PC-3 (cell line): ENCODE data around the gene FUS. TPM values are rescaled to one million over a fixed set of nuclear protein-coding genes. Genes with fewer than 3 reads are reported as not detected.

Source experiments
- ATAC-seq: fragments of 200-7000 bp; cut with Tn5 transposase; 2 replicates; pipeline ENCODE4 v1.9.1; 2020; ENCODE audit warnings: mild to moderate bottlenecking, moderate library complexity
- BruUV-seq: library from RNA; stranded (reverse); fragments of 400-500 nt; replicated peaks from 2 replicates; lab custom pipeline; 2021; lab: Mats Ljungman, UMichigan
- CTCF ChIA-PET: fragments of 300-600 bp; sonication (Branson Sonifier 250); formaldehyde crosslinking; loops from one replicate; lab custom pipeline; 2022; ENCODE audit warnings: antibody characterized with exemption; lab: Charles Lee
- POLR2A ChIA-PET: fragments of 300-600 bp; sonication (Branson Sonifier 250); formaldehyde crosslinking; loops from one replicate; lab custom pipeline; 2022; ENCODE audit warnings: antibody characterized with exemption; ENCODE audit not compliant: unreplicated experiment; lab: Charles Lee
- DNase-seq: peaks from one replicate; pipeline ENCODE4 v3.0.0-alpha.2; 2015
- H2AFZ ChIP-seq: fragments of 300-600 bp; sonication (generic); 2 replicates; pipeline ENCODE4 v1.6.0; 2016; ENCODE audit warnings: antibody characterized with exemption, low read length
- H3F3A ChIP-seq: fragments of 300-600 bp; sonication (generic); one replicate; pipeline ENCODE4 v1.6.0; 2017; ENCODE audit warnings: antibody characterized with exemption, low read length, control low read depth, mild to moderate bottlenecking; ENCODE audit not compliant: unreplicated experiment
- H3K27ac ChIP-seq: fragments of 300-600 bp; sonication (generic); 2 replicates; pipeline ENCODE4 v1.5.1; 2016; ENCODE audit warnings: mild to moderate bottlenecking, low read length
- H3K27me3 ChIP-seq: fragments of 300-600 bp; sonication (generic); 2 replicates; pipeline ENCODE4 v1.6.1; 2016; ENCODE audit warnings: low read length, mixed read lengths
- H3K36me3 ChIP-seq: fragments of 300-600 bp; sonication (generic); 2 replicates; pipeline ENCODE4 v1.6.1; 2016; ENCODE audit warnings: low read depth, mixed run types, low read length, mixed read lengths
- H3K4me1 ChIP-seq: fragments of 300-600 bp; sonication (generic); 2 replicates; pipeline ENCODE4 v1.5.1; 2016; ENCODE audit warnings: low read length; ENCODE audit not compliant: insufficient read depth
- H3K4me2 ChIP-seq: fragments of 300-600 bp; sonication (generic); 2 replicates; pipeline ENCODE4 v1.6.0; 2016; ENCODE audit warnings: low read length
- H3K4me3 ChIP-seq: fragments of 300-600 bp; sonication (generic); 2 replicates; pipeline ENCODE4 v1.5.1; 2016; ENCODE audit warnings: mild to moderate bottlenecking, low read length, mixed read lengths
- H3K79me2 ChIP-seq: fragments of 300-600 bp; sonication (generic); 2 replicates; pipeline ENCODE4 v1.6.1; 2017; ENCODE audit warnings: low read length, mixed read lengths
- H3K9ac ChIP-seq: fragments of 300-600 bp; sonication (generic); 2 replicates; pipeline ENCODE4 v1.6.0; 2016; ENCODE audit warnings: mild to moderate bottlenecking, low read length
- H3K9me2 ChIP-seq: fragments of 300-600 bp; sonication (generic); replicated peaks from 2 replicates; pipeline ENCODE4 v1.6.1; 2016; ENCODE audit warnings: mixed run types, low read length, mixed read lengths
- H3K9me3 ChIP-seq: fragments of 300-600 bp; sonication (generic); 2 replicates; pipeline ENCODE4 v1.6.1; 2016; ENCODE audit warnings: low read length, mixed read lengths
- H4K20me1 ChIP-seq: fragments of 300-600 bp; sonication (generic); 2 replicates; pipeline ENCODE4 v1.6.1; 2016; ENCODE audit warnings: low read length, mixed read lengths
- CTCF ChIP-seq: fragments of 300-600 bp; sonication (generic); conservative IDR thresholded peaks from 2 replicates; pipeline ENCODE4 v1.5.1; 2017; ENCODE audit warnings: antibody characterized with exemption, low read depth, mild to moderate bottlenecking, low read length
- EZH2 ChIP-seq: fragments of 300-600 bp; sonication (generic); IDR thresholded peaks from one replicate; pipeline ENCODE4 v1.6.1; 2017; ENCODE audit warnings: antibody characterized with exemption, mild to moderate bottlenecking, low read length; ENCODE audit not compliant: unreplicated experiment
- EZH2phosphoT487 ChIP-seq: fragments of 300-600 bp; sonication (generic); IDR thresholded peaks from 2 replicates; pipeline ENCODE4 v1.6.1; 2018; ENCODE audit warnings: mild to moderate bottlenecking, antibody characterized with exemption, low read length, borderline replicate concordance
- intact Hi-C: fragments of 100-400 bp; cut with micrococcal nuclease; formaldehyde crosslinking; loops from 2 replicates; pipeline ENCODE4 v1.9.0; 2023
- total RNA-seq: library from RNA; depleted of rRNA; stranded (reverse); fragments of >200 nt; gene quantifications from 2 replicates; pipeline ENCODE4 v1.2.3, GENCODE V29; 2014

Gene FUS
- total RNA-seq, 1 experiment from 2014 or later: 43.0 TPM

- ChIA-PET CTCF (no interaction called here), POLR2A (no interaction called here)
- Histone ChIP-seq H3K36me3 (no peaks in the 10 kb centered on the region; the same call in 1 of the 2 replicates), H3K79me2 (no peaks in the 10 kb centered on the region), H4K20me1 (no peaks in the 10 kb centered on the region), H3K9ac (no peak overlapping the region), H3K27me3 (no peaks in the 10 kb centered on the region), H3K27ac (peak overlapping the region; percentile 18; the same call in 1 of the 2 replicates), H3F3A (no peaks in the 10 kb centered on the region), H3K4me1 (peaks cover 34% of the 10 kb centered on the region), H3K4me3 (no peak overlapping the region), H3K9me3 (no peaks in the 10 kb centered on the region), H3K4me2 (peak overlapping the region; percentile 19; the same call in 1 of the 2 replicates), H2AFZ (no peak overlapping the region), H3K9me2 (no peaks in the 10 kb centered on the region)
- peak; percentile 67 for DNase-seq
- ATAC-seq: peak; percentile 32
- TF ChIP-seq CTCF (no peak), EZH2 (no peak), EZH2phosphoT487 (no peak)
- intact Hi-C loops: no loop called here
- BruUV-seq: no TSS peak
Observed at GRCh38 chr16:31130899-31131298, 49.0 kb upstream of the FUS start.

GRCh38 chr16:31131416-31131815 lies 48.5 kb upstream of the FUS start:
- Histone ChIP-seq H3K4me3 (no peak overlapping the region), H3F3A (no peaks in the 10 kb centered on the region), H3K9me3 (no peaks in the 10 kb centered on the region), H3K9me2 (no peaks in the 10 kb centered on the region), H3K79me2 (no peaks in the 10 kb centered on the region), H3K4me1 (peaks cover 34% of the 10 kb centered on the region), H3K36me3 (no peaks in the 10 kb centered on the region; the same call in 1 of the 2 replicates), H3K27ac (no peak overlapping the region), H4K20me1 (no peaks in the 10 kb centered on the region), H3K27me3 (no peaks in the 10 kb centered on the region), H3K4me2 (no peak overlapping the region), H2AFZ (no peak overlapping the region), H3K9ac (no peak overlapping the region)
- no peak for TF ChIP-seq EZH2
- no peak for DNase-seq
- no peak for ATAC-seq
- BruUV-seq: no TSS peak
- intact Hi-C loops: no loop called here
- CTCF ChIA-PET: no interaction called here
- POLR2A ChIA-PET: interaction anchor here (0.6 kb wide), 2 partner anchors 11 to 13 kb away, joined by 3 to 5 read pairs; no protein-coding TSS in a partner anchor

GRCh38 chr16:31131841-31132271 lies 48.1 kb upstream of the FUS start:
- H3K9me3 ChIP-seq: no peaks in the 10 kb centered on the region
- H3K36me3 ChIP-seq: no peaks in the 10 kb centered on the region; the same call in 1 of the 2 replicates
- H3K27me3 ChIP-seq: no peaks in the 10 kb centered on the region
- H3K27ac ChIP-seq: no peak overlapping the region
- H2AFZ ChIP-seq: no peak overlapping the region
- ATAC-seq: no peak
- H3K4me2 ChIP-seq: no peak overlapping the region
- no peak overlapping the region for H3K9ac ChIP-seq
- H3F3A ChIP-seq: no peaks in the 10 kb centered on the region
- POLR2A ChIA-PET: interaction anchor here (0.6 kb wide), 2 partner anchors 10 to 14 kb away, joined by 3 to 5 read pairs; no protein-coding TSS in a partner anchor
- peaks cover 34% of the 10 kb centered on the region for H3K4me1 ChIP-seq
- TF ChIP-seq EZH2phosphoT487 (no peak), CTCF (no peak), EZH2 (no peak)
- no peaks in the 10 kb centered on the region for H4K20me1 ChIP-seq
- DNase-seq: no peak
- H3K9me2 ChIP-seq: no peaks in the 10 kb centered on the region
- intact Hi-C loops: no loop called here
- CTCF ChIA-PET: no interaction called here
- H3K79me2 ChIP-seq: no peaks in the 10 kb centered on the region
- no TSS peak for BruUV-seq
- H3K4me3 ChIP-seq: no peak overlapping the region
